ENCODE data around the gene PRIM2.
"Not testable (repeated sequence)": the region's sequence is repeated elsewhere in the genome, so short reads cannot be mapped to it uniquely, and the experiment has no call there.

DNA sequence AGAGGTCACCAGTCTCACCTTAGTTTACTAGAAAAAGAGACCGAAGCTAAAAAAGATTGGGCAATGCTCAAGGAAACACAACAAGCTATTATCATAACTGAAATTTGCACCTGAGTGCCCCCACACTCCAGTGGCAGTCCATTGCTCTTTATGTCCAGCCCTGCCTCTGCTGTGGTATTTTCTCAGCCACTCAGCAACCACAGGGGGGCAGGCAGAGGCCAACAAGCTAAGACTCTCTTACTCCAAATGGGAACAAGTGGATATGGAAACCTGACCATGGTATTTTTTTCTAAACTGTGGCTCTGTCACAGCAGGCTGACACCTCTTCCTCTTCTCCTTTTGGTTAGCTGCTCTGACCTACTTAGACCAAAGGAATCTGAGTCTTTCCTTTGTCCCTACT lies 355.9 kb downstream of the PRIM2 start:
- TF ChIP-seq, protein P1, sequence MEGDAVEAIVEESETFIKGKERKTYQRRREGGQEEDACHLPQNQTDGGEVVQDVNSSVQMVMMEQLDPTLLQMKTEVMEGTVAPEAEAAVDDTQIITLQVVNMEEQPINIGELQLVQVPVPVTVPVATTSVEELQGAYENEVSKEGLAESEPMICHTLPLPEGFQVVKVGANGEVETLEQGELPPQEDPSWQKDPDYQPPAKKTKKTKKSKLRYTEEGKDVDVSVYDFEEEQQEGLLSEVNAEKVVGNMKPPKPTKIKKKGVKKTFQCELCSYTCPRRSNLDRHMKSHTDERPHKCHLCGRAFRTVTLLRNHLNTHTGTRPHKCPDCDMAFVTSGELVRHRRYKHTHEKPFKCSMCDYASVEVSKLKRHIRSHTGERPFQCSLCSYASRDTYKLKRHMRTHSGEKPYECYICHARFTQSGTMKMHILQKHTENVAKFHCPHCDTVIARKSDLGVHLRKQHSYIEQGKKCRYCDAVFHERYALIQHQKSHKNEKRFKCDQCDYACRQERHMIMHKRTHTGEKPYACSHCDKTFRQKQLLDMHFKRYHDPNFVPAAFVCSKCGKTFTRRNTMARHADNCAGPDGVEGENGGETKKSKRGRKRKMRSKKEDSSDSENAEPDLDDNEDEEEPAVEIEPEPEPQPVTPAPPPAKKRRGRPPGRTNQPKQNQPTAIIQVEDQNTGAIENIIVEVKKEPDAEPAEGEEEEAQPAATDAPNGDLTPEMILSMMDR (conservative IDR thresholded peaks at IDR 0.05; ENCODE audit: low read length) = peak; percentile 36
- TF ChIP-seq EZH2phosphoT487 (IDR thresholded peaks at IDR 0.05; ENCODE audit: borderline replicate concordance) = not testable (repeated sequence)
